ENCODE results near the gene SVOPL. TPM values are rescaled to one million over a fixed set of nuclear protein-coding genes. Genes with fewer than 3 reads are reported as not detected.

Gene SVOPL
- total RNA-seq, 1 experiment from 2014 or later, result 0.78 TPM

DNA sequence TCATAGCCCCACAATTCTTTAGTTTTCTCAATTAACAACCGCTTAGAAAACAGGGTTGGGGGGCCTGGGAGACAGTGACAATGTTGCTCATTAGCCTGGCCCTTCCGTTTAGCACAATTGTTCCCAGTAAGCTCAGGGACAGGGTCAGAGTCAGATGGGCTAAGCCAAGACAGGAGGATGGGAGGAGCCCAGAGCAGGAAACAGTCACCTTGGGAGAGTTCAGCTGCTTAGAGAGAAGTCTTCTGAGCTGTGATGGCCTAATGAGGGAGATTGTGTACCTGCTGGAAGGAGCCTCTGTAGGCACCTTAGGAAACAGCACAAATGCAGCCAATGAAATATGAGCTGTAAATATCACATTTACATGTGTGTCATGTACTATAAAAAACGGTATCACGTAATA lies 35.9 kb downstream of the SVOPL start:
- no peak for TF ChIP-seq CTCF (IDR thresholded peaks at IDR 0.05; ENCODE audit: unreplicated experiment)
- intact Hi-C loops (cut with micrococcal nuclease; ENCODE audit: unreplicated experiment), result loop anchor here (10.0 kb wide), 2 partner anchors 100 to 200 kb away; no protein-coding TSS in a partner anchor
- DNase-seq, result no peak
- CTCF ChIA-PET, result interaction anchor here (0.9 to 1.2 kb wide), 2 partner anchors 18 to 87 kb away, joined by 3 read pairs; no protein-coding TSS in a partner anchor
- H3K36me3 Mint-ChIP-seq (ENCODE audit: insufficient read depth, unreplicated experiment), result peaks cover 19% of the 10 kb centered on the region
- H3K9me3 Mint-ChIP-seq (ENCODE audit: low read depth, unreplicated experiment), result peaks cover 3% of the 10 kb centered on the region
- no peak overlapping the region for H3K27ac Mint-ChIP-seq (ENCODE audit: unreplicated experiment)
- BruUV-seq (replicated peaks), result no TSS peak
- H3K4me3 Mint-ChIP-seq (ENCODE audit: low read depth, unreplicated experiment), result peak overlapping the region; percentile 86
- no peaks in the 10 kb centered on the region for H3K27me3 Mint-ChIP-seq (ENCODE audit: unreplicated experiment)
- peaks cover 28% of the 10 kb centered on the region for H3K4me1 Mint-ChIP-seq (ENCODE audit: low read depth, unreplicated experiment)

DNA sequence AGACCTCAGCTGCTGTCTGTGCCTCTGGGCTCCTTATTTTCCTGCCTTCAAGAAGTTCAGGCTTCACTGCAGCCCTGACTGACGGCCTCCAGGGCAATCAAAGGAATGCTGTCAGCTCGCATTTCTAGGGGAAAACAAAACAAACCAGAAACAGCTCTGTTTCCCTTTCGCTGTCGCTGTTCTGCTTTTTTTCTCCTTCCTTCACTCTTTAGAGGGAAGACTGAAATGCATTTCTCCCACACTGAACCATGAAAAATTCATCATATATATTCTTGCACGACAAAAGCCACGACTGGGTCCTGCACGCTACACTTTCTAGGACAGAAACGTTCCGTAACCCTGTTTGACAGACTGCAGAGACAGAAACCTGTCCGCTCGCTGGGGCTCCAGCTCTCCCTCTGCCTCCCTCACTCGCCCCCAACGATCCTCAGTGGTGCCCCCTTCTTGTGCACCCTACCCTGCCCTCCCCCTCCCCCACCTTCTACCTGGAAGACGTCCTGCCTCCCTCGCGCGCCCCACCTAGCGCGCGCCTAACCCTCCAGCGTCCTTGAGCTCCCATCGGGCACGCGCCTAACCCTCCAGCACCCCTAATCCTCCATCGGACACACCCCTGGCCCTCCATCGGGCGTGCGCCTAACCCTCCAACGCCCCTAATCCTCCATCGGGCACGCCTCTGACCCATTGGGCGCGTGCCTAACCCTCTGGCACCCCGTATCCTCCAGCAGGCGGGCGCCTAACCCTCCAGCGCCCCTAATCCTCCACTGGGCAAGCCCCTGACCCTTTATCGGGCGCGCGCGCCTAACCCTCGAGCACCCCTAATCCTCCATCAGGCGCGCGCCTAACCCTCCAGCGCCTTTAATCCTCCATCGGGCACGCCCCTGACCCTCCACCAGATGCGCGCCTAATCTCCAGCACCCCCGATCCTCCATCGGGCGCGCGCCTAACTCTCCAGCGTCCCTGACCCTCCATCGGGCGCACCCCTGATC lies 37.1 kb downstream of the SVOPL start:
- H3K27ac Mint-ChIP-seq (ENCODE audit: unreplicated experiment), result peak overlapping the region; percentile 58
- intact Hi-C loops (cut with micrococcal nuclease; ENCODE audit: unreplicated experiment), result loop anchor here (10.0 kb wide), 2 partner anchors 99 to 201 kb away; no protein-coding TSS in a partner anchor

GRCh38 chr7:138662991-138663320 lies 38.2 kb downstream of the SVOPL start:
- Mint-ChIP-seq H3K4me1 (ENCODE audit: low read depth, unreplicated experiment) (peaks cover 17% of the 10 kb centered on the region), H3K9me3 (ENCODE audit: low read depth, unreplicated experiment) (peaks cover 3% of the 10 kb centered on the region), H3K27ac (ENCODE audit: unreplicated experiment) (no peak overlapping the region), H3K27me3 (ENCODE audit: unreplicated experiment) (no peaks in the 10 kb centered on the region), H3K4me3 (ENCODE audit: low read depth, unreplicated experiment) (no peak overlapping the region), H3K36me3 (ENCODE audit: insufficient read depth, unreplicated experiment) (peaks cover 19% of the 10 kb centered on the region)
- intact Hi-C loops (cut with micrococcal nuclease; ENCODE audit: unreplicated experiment), result loop anchor here (10.0 kb wide), 2 partner anchors 98 to 202 kb away; no protein-coding TSS in a partner anchor
- no peak for TF ChIP-seq CTCF (IDR thresholded peaks at IDR 0.05; ENCODE audit: unreplicated experiment)
- no TSS peak for BruUV-seq (replicated peaks)
- no peak for DNase-seq
- CTCF ChIA-PET, result no interaction called here

More for the DNA sequence above, 37.1 kb downstream of the SVOPL start:
- peak overlapping the region; percentile 86 for H3K4me3 Mint-ChIP-seq (ENCODE audit: low read depth, unreplicated experiment)
- CTCF ChIA-PET, result interaction anchor here (0.6 to 1.2 kb wide), 5 partner anchors 22 to 727 kb away, joined by 3 to 6 read pairs (median 3); partner anchors contain the start of gene TRIM24
- H3K4me1 Mint-ChIP-seq (ENCODE audit: low read depth, unreplicated experiment), result peaks cover 17% of the 10 kb centered on the region
- peak; percentile 38 for DNase-seq
- H3K9me3 Mint-ChIP-seq (ENCODE audit: low read depth, unreplicated experiment), result peaks cover 3% of the 10 kb centered on the region
- no peaks in the 10 kb centered on the region for H3K27me3 Mint-ChIP-seq (ENCODE audit: unreplicated experiment)
- H3K36me3 Mint-ChIP-seq (ENCODE audit: insufficient read depth, unreplicated experiment), result peaks cover 19% of the 10 kb centered on the region
- BruUV-seq (replicated peaks), result no TSS peak
- no peak for TF ChIP-seq CTCF (IDR thresholded peaks at IDR 0.05; ENCODE audit: unreplicated experiment)

DNA sequence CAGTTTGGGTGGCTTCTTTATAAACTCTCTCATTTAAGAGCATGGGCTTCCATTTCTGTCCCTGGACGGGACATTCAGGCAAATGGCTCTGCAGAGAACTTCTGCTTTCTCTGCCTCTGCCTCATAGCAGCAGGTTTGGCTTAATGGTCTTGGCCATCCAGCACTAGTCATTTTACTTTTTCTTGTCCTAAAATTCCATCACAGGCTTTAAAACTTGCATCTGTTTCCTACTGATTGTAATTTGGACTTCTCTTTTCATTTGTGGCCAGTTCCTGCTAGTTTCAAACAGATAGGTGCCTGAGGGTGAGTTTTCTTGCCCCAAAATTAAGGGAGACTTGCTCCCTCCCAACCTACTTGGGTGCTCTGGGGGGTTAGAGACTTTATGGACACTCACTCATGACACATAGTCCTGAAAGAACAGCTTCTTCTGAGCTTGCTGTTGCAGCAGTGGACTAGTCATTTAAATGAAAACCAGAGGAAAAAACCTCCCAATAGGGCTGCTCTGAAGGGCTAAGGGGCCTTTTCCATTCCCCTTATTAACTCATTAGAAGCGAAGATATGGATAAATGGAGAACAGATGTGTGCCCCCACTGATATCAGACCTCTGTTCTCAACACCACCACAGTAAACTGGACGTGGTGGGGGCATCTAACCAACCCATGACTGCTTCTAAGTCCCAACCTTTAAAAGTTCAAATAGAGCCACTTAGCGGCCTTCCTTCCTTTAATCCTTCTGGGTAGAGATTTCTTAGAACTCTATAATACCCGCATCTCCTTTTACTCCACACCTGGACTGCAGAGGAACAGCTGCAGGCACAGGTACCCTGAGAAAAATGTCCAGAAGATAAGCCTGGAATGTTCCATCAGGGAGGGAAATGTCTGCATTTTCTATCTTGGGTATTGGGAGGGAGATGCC lies 38.8 kb downstream of the SVOPL start:
- Mint-ChIP-seq H3K36me3 (ENCODE audit: insufficient read depth, unreplicated experiment) (peaks cover 19% of the 10 kb centered on the region), H3K27ac (ENCODE audit: unreplicated experiment) (no peak overlapping the region), H3K4me1 (ENCODE audit: low read depth, unreplicated experiment) (peaks cover 17% of the 10 kb centered on the region), H3K27me3 (ENCODE audit: unreplicated experiment) (no peaks in the 10 kb centered on the region), H3K9me3 (ENCODE audit: low read depth, unreplicated experiment) (peaks cover under 1% of the 10 kb centered on the region), H3K4me3 (ENCODE audit: low read depth, unreplicated experiment) (no peak overlapping the region)
- intact Hi-C loops (cut with micrococcal nuclease; ENCODE audit: unreplicated experiment), result loop anchor here (10.0 kb wide), 2 partner anchors 98 to 202 kb away; no protein-coding TSS in a partner anchor
- TF ChIP-seq CTCF (IDR thresholded peaks at IDR 0.05; ENCODE audit: unreplicated experiment), result no peak
- BruUV-seq (replicated peaks), result no TSS peak
- CTCF ChIA-PET, result no interaction called here
- DNase-seq, result no peak

Data from Calu3 (cell line).